Stimulated activated CD4-positive, alpha-beta T cell treated with anti-CD3 and anti-CD28 coated beads, Interleukin-2, amount 100 ng/mL, for 4 hours (primary cell): ENCODE data around the gene PKP1.

Experiments used
- DNase-seq: peaks from one replicate; pipeline ENCODE4 v3.0.0-alpha.2; 2020; ENCODE audit warnings: low read depth

PKP1 gene

DNA sequence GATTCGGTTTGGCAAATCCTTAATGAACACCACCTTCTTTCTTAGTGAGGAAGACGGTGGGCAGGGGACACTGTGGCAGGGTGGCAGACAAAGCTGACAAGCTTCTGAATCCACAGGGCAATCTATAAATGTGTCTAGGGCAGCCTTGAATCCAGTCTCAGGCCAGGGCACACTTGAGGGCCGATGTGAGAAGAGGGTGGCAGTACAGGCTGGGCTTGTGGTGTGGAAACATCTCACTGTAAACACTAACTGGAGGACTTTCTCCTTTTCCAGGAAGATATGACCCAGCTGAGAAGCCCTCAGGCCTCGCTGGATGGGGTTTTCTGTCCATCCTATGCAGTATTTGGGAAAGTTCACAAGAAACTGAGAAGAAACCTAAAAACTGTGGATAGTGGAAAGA is 46.5 kb downstream of the PKP1 start:
- DNase-seq, result no peak

DNA sequence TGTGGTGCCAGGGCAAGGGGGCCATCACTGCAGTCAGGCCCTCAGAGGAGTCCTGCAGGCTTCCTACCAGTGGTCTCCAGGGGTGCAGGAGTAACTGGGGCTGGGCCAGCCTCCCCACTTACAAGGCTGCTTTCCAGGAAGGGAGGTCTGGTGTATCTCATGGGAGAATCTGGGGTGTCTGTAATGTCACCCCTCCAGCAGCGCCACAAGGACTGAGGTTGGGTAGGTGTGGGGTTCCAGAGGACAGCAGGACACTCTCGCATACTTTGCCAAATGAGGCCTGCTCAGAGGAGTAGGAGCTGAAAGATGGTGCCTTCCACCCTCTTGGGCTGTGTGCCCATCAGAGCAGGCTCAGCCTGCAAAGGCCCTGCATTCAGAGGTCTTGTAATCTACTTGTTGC is 47.2 kb downstream of the PKP1 start:
- no peak for DNase-seq

GRCh38 chr1:201331166-201331565 is 47.9 kb downstream of the PKP1 start:
- no peak for DNase-seq

- DNase-seq, result no peak
These were observed 48.7 kb downstream of the PKP1 start for GRCh38 chr1:201332021-201332420.

DNA sequence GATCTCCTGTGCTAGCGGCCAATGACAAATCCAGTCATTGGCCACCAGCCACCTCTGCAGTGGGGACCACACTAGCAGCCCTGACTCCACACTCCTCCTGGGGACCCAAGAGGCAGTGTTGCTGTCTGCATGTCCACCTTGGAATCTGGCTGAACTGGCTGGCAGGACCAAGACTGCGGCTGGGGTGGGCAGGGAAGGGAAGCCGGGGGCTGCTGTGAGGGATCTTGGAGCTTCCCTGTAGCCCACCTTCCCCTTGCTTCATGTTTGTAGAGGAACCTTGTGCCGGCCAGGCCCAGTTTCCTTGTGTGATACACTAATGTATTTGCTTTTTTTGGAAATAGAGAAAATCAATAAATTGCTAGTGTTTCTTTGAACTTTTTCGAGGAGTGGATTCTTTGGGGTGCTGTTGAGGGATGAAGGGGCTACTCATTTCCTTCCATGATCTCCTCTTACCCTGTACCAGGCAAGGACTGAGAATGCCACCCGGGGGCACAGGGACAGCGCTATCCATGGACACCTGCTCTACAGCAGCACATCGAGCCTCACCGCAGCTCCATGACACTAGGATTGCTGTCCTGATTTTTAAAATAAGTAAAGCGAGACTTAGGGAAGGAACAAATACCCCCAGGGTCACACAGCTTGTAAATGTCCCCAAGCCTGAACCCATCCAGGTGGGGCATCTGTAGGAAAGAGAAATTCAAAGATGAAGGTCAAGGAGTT is 49.5 kb downstream of the PKP1 start:
- DNase-seq, result no peak

DNA sequence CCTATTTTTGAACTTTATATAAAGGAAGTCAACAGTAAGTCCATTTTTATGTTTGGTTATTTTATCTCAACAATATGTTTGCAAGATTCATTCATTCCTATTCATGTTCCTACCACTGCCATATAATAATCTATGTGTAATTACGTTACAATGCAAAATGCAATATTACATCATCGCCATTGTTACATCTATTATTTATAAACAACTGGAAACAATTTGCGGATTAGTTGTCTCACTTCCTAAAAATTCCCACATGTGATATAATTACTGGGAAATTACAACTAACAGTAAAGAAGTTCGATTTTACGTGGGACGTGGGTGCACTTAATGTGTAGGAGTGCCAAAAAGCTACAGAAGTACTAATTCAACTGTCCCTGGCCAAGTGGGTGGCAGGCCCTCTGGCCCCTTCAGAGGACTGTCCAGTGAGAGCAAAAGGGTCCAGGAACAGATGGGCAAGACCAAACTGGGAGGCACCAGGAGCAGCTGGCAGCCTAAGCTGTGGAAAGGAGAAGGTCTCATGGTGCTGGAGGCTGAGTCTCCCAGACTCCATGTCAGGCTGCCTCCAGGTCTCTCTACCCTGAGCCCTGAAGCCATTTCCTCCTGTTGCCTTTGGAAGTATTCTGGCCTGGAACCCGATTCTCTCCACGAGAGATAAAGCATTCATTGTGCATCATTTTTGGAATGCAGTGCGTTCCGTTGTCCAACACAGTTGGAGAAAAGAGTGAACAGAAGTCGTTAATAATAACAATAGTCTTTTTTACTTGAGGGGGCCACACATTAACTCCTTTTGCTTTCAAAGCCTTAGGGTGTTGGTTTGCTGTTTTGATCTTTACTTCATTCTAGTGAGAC is 51.2 kb downstream of the PKP1 start:
- DNase-seq, result no peak

DNA sequence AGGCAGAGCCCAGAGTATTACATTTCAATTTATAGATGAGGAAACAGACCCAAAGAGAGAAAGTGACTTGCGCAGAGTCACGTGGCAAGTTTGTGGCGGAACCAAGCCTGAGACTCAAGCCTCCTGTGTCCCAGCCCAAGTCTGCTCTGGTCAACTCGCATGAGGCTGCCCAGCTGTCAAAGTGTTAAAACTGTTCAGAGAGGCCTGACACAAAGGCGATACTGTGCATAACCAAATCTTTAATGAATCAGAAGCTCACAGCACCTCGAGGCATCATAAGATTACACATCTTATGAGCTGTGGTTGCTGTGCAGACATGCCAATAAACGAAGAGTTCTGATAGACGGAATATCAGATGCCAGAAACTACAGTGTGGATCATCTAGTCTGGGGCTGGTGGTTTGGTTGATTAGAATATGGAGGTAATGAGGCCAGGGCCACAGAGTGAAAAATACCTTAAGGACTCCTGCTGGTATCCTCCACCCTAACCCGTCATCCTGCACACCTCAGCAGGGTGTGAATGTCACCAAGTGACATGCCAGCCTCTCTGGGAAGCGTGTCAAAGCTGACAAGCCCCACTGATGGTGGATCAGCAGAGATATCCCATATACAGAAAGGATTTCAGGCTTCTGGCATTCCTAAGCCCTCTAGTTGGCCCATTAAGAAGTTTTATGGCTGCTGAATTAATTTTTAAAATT is 52.0 kb downstream of the PKP1 start:
- DNase-seq, result no peak

DNA sequence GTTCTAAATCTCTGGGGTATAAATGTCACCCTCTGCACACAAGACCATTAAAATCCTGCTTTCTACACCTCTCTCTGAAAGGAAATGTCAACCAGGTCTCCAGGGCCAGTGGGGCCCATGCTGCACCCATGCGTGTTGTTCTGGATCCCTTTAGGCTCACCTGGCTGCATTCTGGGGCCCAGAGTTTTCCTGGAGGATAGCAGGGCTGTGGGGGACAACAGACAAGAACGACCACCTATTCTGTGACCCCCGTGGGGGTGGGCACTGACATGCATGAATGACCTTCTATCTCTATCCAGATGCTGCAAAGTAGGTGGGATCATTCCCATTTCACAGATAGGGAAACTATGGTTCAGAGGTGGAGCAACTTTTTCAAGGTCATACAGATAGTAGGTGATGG is 52.6 kb downstream of the PKP1 start:
- no peak for DNase-seq

GRCh38 chr1:201336711-201337450 is 53.6 kb downstream of the PKP1 start:
- no peak for DNase-seq

DNA sequence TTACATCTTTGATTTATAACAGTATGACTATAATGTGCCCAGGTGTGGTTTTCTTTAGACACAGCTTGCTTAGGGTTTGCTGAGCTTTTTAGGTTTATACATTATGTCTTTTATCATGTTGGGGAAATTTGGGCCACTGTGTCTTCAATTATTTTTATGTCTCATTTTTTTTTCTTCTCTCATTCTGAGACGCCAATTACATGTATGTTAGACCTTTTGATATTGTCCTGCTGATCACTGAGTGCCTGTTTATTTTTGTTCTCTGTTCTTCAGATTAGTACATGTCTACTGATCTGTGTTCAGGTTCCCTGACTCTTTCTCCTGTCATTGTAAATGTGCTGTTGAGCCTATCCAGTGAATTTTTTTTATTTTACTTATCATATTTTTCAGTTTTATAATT is 58.1 kb downstream of the PKP1 start:
- no peak for DNase-seq

DNA sequence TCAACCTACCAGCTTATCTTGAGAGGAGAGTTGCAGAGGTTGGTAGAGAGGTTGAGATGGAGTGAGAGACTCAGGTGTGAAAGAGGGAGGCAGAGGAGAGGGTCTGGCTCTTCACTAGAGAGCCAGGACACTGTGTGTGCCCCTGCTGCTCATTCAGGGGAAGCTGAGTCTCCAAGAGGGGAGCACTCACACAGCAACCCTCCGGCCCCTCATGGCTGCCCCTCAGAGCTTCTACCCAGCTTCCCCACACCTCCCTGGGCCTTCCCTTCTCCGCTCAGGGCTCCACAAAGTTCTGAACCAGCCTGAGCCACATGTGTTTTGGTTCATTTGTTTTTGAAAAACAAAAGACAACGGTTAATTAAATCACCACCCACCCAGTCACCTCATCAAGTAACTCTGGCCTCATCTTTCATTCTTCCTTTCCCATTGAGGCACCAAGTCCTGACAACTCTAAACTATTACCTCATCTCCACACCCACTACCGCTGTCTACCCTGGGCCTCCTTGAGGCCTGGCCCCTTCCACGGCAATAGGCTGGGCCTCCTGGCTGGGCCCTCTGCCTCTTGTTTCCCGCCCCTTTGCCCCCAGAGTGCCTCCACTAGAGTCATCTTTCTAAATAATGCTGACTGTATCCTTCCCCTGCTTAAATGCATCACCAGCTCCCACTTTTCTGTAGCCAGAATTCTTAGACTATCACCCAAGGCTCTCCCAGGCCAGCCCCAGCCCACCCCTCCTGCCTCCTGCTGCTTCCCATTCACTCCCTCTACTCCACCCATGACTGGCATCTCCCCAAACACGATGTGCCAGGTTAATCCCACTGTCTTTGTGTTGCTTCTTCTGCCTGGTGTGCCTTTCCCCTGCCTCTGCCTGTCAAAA is 61.1 kb downstream of the PKP1 start:
- no peak for DNase-seq

DNA sequence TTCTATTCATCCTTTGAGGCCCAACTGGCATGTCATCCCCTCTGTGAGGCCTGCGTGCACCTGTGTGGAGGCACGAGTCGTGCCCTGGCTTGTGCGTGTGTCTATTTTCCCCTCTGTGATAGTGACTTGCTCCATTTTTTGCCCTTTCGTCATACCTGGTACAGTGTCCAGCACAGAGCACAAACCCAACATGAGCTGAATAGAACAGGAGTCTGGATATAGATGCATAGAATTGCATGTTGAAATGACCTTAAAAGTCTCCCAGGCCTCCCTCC is 61.7 kb downstream of the PKP1 start:
- DNase-seq, result no peak

DNA sequence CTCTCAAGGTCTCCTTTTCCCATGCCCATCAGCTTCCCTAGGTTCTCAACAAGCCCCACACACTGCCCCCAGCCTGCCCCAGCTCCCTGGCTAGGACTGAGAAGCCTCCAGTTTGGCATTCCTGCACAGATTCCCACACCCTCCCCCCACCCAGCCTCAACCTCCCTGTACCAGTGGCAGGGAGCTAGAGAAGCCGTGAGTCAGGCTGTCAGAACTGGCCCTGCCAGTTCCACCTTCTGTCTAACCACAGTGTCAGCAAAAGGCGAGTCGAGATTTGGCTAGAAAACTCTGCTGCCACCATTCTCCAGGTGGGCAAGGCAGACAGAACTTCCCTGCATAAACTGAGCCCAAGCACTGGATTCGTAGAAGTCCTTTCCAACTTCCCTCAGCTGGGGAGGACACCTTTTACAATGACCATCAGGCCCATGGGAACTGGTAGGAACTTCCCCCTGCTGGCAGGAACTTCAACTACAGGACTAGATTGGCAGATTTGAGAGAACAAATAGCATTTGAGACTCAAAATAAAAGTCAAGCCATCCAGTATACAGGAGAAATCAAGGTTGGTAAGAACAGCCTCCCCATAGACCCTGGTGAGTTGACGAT is 63.1 kb downstream of the PKP1 start:
- no peak for DNase-seq

GRCh38 chr1:201346987-201347386 is 63.7 kb downstream of the PKP1 start:
- DNase-seq, result no peak

GRCh38 chr1:201347498-201348210 is 64.3 kb downstream of the PKP1 start:
- no peak for DNase-seq

DNA sequence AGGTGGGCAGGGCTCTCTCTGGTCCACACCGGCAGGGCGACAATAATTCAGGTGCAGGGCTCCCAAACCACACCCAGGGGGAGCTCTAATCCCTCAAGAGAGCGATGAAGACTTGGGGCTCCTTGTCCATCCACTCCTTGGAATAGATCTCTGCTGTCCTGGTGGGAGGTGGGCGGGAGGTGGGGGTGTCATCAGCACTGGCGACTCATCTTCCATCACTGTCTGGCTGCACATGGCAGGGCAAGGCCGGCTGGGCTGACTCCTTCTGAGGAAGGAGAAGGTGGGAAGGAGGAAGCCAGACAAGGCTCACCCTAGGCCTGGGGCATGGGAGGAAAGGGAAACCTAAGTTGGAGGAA is 64.9 kb downstream of the PKP1 start:
- DNase-seq, result no peak

GRCh38 chr1:201349092-201349491 is 65.8 kb downstream of the PKP1 start:
- no peak for DNase-seq

- DNase-seq, result no peak
These were observed 67.0 kb downstream of the PKP1 start for GRCh38 chr1:201350361-201350725.

- DNase-seq, result no peak
These were observed 67.6 kb downstream of the PKP1 start for GRCh38 chr1:201350884-201351283.

- DNase-seq, result no peak
These were observed 68.3 kb downstream of the PKP1 start for GRCh38 chr1:201351617-201352016.
